ENCODE results near the gene PSKH1.

Gene PSKH1

GRCh38 chr16:67892899-67893742 lies at the start of gene PSKH1:
TSS of gene PSKH1 (plus strand) at chr16:67893254. CDS start at chr16:67908750, 15,496 bp downstream.
- peak within 1 kb of the TSS; percentile 93 for H3K4me3 ChIP-seq (ENCODE audit: low read depth, low read length)
- TF ChIP-seq CTCF (IDR thresholded peaks at IDR 0.05; ENCODE audit: borderline replicate concordance, insufficient read depth, low read depth, low read length) = no peak

- H3K4me3 ChIP-seq (ENCODE audit: low read depth, low read length) = peak overlapping the region; percentile 77
- no peak for TF ChIP-seq CTCF (IDR thresholded peaks at IDR 0.05; ENCODE audit: borderline replicate concordance, insufficient read depth, low read depth, low read length)
Measured at GRCh38 chr16:67843343-67843765, 49.7 kb upstream of the PSKH1 start.

- H3K4me3 ChIP-seq (ENCODE audit: low read depth, low read length) = no peak overlapping the region
Measured at GRCh38 chr16:67844497-67844896, 48.6 kb upstream of the PSKH1 start.

GRCh38 chr16:67845291-67846062 lies 47.6 kb upstream of the PSKH1 start:
- H3K4me3 ChIP-seq (ENCODE audit: low read depth, low read length) = peak overlapping the region; percentile 80
- no peak for TF ChIP-seq CTCF (IDR thresholded peaks at IDR 0.05; ENCODE audit: borderline replicate concordance, insufficient read depth, low read depth, low read length)

More at GRCh38 chr16:67844497-67844896, 48.6 kb upstream of the PSKH1 start:
- no peak for TF ChIP-seq CTCF (IDR thresholded peaks at IDR 0.05; ENCODE audit: borderline replicate concordance, insufficient read depth, low read depth, low read length)

- H3K4me3 ChIP-seq (ENCODE audit: low read depth, low read length) = peak overlapping the region; percentile 80
- TF ChIP-seq CTCF (IDR thresholded peaks at IDR 0.05; ENCODE audit: borderline replicate concordance, insufficient read depth, low read depth, low read length) = no peak
Measured at GRCh38 chr16:67846063-67846319, 47.1 kb upstream of the PSKH1 start.

GRCh38 chr16:67846320-67847063 lies 46.6 kb upstream of the PSKH1 start, which contains the start of gene NUTF2:
TSS of gene NUTF2 (plus strand) at chr16:67846933. CDS start at chr16:67865131, 18,198 bp downstream.
- H3K4me3 ChIP-seq (ENCODE audit: low read depth, low read length) = peak within 1 kb of the TSS; percentile 80
- no peak for TF ChIP-seq CTCF (IDR thresholded peaks at IDR 0.05; ENCODE audit: borderline replicate concordance, insufficient read depth, low read depth, low read length)
